Activated T-cell treated with anti-CD3 and anti-CD28 coated beads, Interleukin-2, amount 50 U/mL, for 48 hours (primary cell): ENCODE measurements around the gene MTMR3.
A peak's percentile ranks its signal among the peaks of the same experiment; 100 is the strongest.
"Not testable (repeated sequence)": the region's sequence is repeated elsewhere in the genome, so short reads cannot be mapped to it uniquely, and the experiment has no call there.

Source experiments
- DNase-seq, 2 experiments: peaks; one replicate each; pipeline ENCODE4 v3.0.0-alpha.2; 2020

MTMR3 gene

GRCh38 chr22:29972121-29972520, 89.1 kb downstream of the MTMR3 start:
- DNase-seq = no peak

- no peak for DNase-seq
These were observed 90.3 kb downstream of the MTMR3 start for GRCh38 chr22:29973269-29973668.

GRCh38 chr22:29973680-29974079, 90.7 kb downstream of the MTMR3 start:
- DNase-seq = not testable (repeated sequence)

- no peak for DNase-seq
These were observed 92.5 kb downstream of the MTMR3 start for GRCh38 chr22:29975494-29975893.

- DNase-seq = no peak
These were observed 94.1 kb downstream of the MTMR3 start for GRCh38 chr22:29977107-29977506.

- no peak for DNase-seq
These were observed 96.9 kb downstream of the MTMR3 start for GRCh38 chr22:29979777-29980321.

- no peak for DNase-seq
These were observed 100.4 kb downstream of the MTMR3 start for GRCh38 chr22:29983296-29983917.

GRCh38 chr22:29985912-29986311, 102.9 kb downstream of the MTMR3 start:
- no peak for DNase-seq

- DNase-seq = no peak
These were observed 104.2 kb downstream of the MTMR3 start for GRCh38 chr22:29987137-29987536.

GRCh38 chr22:29988719-29989118, 105.7 kb downstream of the MTMR3 start:
- no peak for DNase-seq

- no peak for DNase-seq
These were observed 106.5 kb downstream of the MTMR3 start for GRCh38 chr22:29989446-29989845.

GRCh38 chr22:29992341-29993275, 109.6 kb downstream of the MTMR3 start:
- DNase-seq = no peak

- DNase-seq = no peak
These were observed 111.2 kb downstream of the MTMR3 start for GRCh38 chr22:29994027-29994715.

- DNase-seq = no peak
These were observed 112.0 kb downstream of the MTMR3 start for GRCh38 chr22:29994943-29995342.

GRCh38 chr22:29997107-29997506, 114.1 kb downstream of the MTMR3 start:
- DNase-seq = no peak

- no peak for DNase-seq
These were observed 114.5 kb downstream of the MTMR3 start for GRCh38 chr22:29997516-29997915.

- DNase-seq = no peak
These were observed 115.8 kb downstream of the MTMR3 start for GRCh38 chr22:29998627-29999384.

GRCh38 chr22:30000566-30000965, 117.6 kb downstream of the MTMR3 start:
- DNase-seq = peak; percentile 29 to 39

- DNase-seq = no peak
These were observed 118.5 kb downstream of the MTMR3 start for GRCh38 chr22:30001459-30001858.

GRCh38 chr22:30002861-30003486, 120.0 kb downstream of the MTMR3 start:
- DNase-seq = no peak

GRCh38 chr22:30004101-30004500, 121.1 kb downstream of the MTMR3 start:
- DNase-seq = no peak

GRCh38 chr22:30004694-30005093, 121.7 kb downstream of the MTMR3 start:
- no peak for DNase-seq
